ENCODE measurements around the gene PPA1. TPM values are rescaled to one million over a fixed set of nuclear protein-coding genes. Genes with fewer than 3 reads are reported as not detected.

PPA1 gene
- total RNA-seq = 100 to 1,000 TPM; 362 to 495 (median 375) TPM

DNA sequence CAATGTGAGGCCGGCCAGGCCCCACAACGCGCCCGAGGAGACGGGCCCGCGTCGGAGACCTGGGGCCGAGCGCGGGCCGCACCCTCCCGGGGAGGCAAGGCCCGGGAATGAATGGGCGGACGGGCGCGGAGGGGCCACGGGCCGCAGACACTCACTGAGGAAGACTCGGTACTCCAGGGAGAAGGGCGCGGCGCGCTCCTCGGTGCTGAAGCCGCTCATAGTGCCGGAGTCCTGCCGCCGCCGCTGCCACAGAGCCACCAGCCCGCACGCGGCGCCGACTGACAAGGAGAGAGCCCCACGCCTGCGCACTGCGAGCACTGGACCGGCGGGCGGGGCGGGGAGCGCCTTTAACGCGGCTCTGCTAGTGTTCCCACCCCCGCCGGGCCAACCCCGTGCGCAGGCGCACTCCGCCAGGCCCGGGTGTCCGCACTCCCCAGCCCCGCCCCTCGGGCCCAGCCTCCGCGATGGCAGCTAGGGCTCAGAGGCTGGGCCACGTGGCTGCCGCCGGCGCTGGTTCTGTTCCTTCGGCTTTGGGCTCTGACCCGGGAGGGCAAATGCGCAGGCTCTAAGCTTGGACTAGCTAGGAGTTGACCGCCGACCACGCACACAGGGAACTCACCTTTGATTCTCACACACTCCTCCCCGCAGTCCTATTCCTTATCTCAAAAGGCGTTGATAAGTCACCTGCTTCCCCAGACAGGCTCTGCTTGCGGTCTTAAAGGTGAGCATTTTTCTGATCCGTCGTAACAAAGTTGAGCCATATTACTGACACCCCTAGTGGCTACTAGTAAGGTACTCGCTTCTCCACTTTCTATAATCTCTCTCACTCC is at the start of gene PPA1:
Gene PPA1, minus strand, starts transcription at position 321 of the 830 bp plus-strand sequence. Its CDS starts 102 bp downstream, at position 219.
- Mint-ChIP-seq H3K27me3 (ENCODE audit: low read depth) (no peaks in the 10 kb centered on the region), H3K4me3 (peak within 1 kb of the TSS; percentile 89), H3K9me3 (no peaks in the 10 kb centered on the region), H3K4me1 (ENCODE audit: low read depth) (peaks cover 27% of the 10 kb centered on the region), H3K36me3 (ENCODE audit: insufficient read depth) (peaks cover 17% of the 10 kb centered on the region)
- peak; percentile 99 for DNase-seq
- ATAC-seq = peak; percentile 92 to 93

DNA sequence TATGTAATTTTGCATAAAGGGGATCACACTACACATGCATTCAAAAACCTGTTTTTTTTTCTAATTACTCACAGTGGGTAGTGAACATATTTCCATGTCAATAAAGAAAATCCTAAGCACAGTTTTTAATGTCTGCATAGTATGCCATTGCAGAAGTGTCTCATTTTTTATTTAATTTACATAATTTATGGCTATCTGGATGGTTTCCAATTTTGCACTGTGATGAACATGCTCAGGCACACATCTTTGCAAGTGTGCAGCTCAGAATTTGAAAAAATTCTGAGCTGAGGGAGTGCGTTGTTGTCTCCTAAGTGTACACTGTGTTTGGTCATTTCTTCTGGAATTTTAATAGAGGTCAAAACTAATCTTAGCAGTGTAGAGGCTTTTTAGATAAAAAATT is 48.4 kb upstream of the PPA1 start:
- ATAC-seq (no peak), DNase-seq (no peak)
- Mint-ChIP-seq H3K9me3 (peaks cover 4% of the 10 kb centered on the region), H3K4me3 (no peak overlapping the region), H3K27me3 (ENCODE audit: low read depth) (peaks cover 47% of the 10 kb centered on the region), H3K36me3 (ENCODE audit: insufficient read depth) (no peaks in the 10 kb centered on the region), H3K4me1 (ENCODE audit: low read depth) (peaks cover 2% of the 10 kb centered on the region)

DNA sequence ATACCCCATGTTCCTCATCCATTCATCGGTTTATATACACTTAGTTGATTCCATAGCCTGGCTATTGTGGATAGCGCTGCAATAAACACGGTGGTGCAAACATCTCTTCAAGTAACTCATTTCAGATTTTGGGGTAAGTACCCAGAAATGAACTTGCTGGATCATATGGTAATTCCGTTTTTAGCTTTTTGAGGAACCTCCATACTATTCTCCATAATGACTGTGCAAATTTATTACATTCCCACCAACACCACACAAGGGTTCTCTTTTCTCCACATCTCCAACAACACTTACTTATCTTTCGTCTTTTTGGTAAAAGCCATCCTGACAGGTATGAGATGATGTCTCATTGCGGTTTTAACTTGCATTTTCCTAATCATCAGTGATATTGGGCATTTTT is 46.9 kb upstream of the PPA1 start:
- H3K27me3 Mint-ChIP-seq (ENCODE audit: low read depth) = peaks cover 33% of the 10 kb centered on the region
- DNase-seq = no peak

DNA sequence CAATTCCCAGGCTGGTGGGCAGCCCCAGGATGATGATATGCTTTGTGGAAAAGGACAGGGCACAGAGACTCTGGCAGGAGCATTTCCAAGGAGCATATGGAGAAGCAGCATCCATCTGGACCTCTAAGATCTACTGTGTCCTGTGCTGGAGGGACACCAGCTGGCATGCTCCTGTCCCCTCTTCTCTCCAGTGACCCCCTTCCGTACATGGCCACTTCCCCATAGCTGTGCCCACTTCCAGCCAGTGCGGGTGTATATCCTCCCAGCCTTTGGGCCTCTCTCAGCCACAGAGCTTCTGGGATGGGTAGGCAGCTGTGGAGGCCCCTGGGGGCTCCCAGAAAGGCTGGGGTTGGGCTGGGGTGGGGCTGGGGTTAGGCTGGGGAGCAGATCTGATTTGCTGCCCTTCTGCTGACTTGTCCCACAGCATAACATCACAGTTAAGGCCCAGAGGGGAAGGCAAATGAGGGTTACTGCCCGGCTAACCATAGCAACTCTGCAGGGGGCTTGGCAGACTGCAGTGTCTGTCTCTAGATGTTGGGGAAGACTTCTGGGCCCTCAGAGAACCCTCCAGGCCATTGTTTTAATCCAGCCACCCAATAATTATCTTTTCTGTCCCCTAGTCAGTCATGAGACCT is 44.3 kb upstream of the PPA1 start:
- Mint-ChIP-seq H3K9me3 (no peaks in the 10 kb centered on the region), H3K4me3 (no peak overlapping the region), H3K36me3 (ENCODE audit: insufficient read depth) (no peaks in the 10 kb centered on the region), H3K4me1 (ENCODE audit: low read depth) (peaks cover 6% of the 10 kb centered on the region), H3K27me3 (ENCODE audit: low read depth) (peaks cover 13% of the 10 kb centered on the region)
- DNase-seq = no peak
- ATAC-seq = no peak

More for the DNA sequence above, 46.9 kb upstream of the PPA1 start:
- H3K4me3 Mint-ChIP-seq = no peak overlapping the region
- peaks cover 2% of the 10 kb centered on the region for H3K4me1 Mint-ChIP-seq (ENCODE audit: low read depth)
- peaks cover 4% of the 10 kb centered on the region for H3K9me3 Mint-ChIP-seq
- H3K36me3 Mint-ChIP-seq (ENCODE audit: insufficient read depth) = no peaks in the 10 kb centered on the region
- ATAC-seq = no peak

DNA sequence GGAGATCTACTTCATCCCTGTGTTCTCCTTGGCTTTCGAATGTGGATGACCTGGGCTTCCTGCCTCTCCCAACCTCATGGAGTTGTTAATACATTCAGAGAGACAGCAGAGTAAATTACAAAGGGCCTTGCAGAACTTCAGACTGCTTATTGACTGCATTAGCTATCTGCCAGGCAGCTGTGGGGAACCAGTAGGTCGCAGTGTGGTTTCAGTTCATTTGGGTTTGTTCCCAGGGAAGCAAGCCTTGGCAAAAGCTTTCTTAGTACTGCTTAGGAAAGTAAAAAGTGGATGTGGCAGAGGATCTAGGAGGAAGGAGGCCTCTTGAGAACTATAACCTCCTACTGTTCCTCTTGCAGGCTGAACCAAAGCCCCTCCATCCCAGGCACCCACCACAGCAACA is 41.4 kb upstream of the PPA1 start:
- Mint-ChIP-seq H3K4me1 (ENCODE audit: low read depth) (peaks cover 9% of the 10 kb centered on the region), H3K9me3 (no peaks in the 10 kb centered on the region), H3K36me3 (ENCODE audit: insufficient read depth) (no peaks in the 10 kb centered on the region), H3K4me3 (no peak overlapping the region), H3K27me3 (ENCODE audit: low read depth) (no peaks in the 10 kb centered on the region)
- DNase-seq (no peak), ATAC-seq (no peak)

DNA sequence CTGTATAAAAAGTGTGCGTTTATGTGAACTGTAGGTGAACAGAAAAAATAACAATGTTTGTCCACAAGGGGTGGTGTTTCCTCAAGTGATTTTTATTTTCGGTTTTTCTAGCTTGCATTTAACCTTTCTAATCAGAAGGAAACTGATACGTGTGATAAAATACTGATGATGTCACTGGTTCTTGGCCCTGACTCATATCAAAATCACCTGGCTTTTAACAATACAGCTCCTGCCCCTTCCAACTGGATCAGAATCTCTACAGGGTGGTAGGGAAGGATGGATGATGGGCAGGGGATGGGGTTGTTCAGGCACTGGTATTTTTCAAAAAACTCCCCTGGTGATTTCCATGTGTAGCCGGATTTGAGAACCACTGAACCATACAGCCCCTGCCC is 39.7 kb upstream of the PPA1 start:
- Mint-ChIP-seq H3K27me3 (ENCODE audit: low read depth) (no peaks in the 10 kb centered on the region), H3K4me1 (ENCODE audit: low read depth) (peaks cover 9% of the 10 kb centered on the region), H3K36me3 (ENCODE audit: insufficient read depth) (no peaks in the 10 kb centered on the region), H3K9me3 (no peaks in the 10 kb centered on the region), H3K4me3 (no peak overlapping the region)
- DNase-seq (no peak), ATAC-seq (peak; percentile 92 to 94)

DNA sequence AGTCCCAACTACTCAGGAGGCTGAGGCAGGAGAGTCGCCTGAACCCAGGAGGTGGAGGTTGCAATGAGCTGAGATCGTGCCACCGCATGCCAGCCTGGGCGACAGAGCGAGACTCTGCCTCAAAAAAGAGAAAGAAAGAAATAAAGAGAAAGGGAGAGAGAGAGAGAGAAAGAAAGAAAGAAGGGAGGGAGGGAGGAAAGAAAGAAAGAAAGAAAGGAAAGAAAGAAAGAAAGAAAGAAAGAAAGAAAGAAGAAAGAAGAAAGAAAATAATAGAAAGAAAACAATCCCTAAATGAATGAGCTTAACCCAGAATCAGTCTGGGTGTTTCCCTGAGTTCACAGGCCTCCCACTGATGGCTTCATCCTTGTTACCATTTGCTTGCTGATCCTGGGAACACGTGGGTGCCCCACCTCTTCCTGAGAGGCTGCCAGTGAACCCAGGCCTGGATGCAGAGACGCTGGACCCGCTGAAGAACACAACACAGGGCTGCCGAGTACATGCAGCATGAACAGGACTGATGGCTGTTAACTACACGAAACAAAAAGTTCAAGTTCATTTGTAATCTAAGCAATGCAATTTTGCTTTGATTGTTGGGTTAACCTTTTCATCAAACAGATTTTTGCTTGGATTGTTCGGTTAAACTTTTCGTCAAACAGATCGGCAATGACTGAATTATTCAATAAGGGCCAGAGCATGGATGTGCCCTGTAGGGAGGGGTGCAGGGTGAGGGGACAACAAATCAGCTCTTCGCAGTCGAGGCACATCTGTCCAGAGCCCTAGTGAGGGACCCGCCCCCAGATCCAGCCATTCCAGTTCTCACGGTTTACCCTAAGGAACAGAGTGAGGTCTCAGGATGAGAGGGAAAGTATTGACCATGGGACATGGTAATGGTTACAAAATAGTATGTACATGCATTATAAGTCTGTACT is 39.0 kb upstream of the PPA1 start:
- Mint-ChIP-seq H3K9me3 (no peaks in the 10 kb centered on the region), H3K4me1 (ENCODE audit: low read depth) (peaks cover 10% of the 10 kb centered on the region), H3K36me3 (ENCODE audit: insufficient read depth) (no peaks in the 10 kb centered on the region), H3K27me3 (ENCODE audit: low read depth) (no peaks in the 10 kb centered on the region), H3K4me3 (no peak overlapping the region)
- no peak for DNase-seq
- peak; percentile 15 to 23 for ATAC-seq

DNA sequence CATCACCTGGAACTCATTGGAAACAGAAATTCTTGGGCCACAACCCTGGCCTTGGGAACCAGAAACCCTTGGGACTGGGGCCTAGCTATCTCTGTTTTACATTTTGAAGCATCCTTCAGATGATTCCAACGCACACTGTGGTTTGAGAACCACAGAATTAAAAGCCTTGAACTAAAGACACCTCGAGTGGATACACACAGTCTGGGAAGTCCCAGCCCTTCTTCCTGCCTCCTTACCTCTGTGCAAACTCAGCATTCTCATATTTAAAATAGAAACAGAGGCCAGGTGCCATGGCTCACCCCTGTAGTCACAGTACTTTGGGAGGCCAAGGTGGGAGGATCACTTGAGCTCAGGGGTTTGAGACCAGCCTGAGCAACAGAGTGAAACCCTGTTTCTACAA is 37.7 kb upstream of the PPA1 start:
- ATAC-seq (no peak), DNase-seq (no peak)
- peaks cover 11% of the 10 kb centered on the region for H3K4me1 Mint-ChIP-seq (ENCODE audit: low read depth)
- no peaks in the 10 kb centered on the region for H3K27me3 Mint-ChIP-seq (ENCODE audit: low read depth)
- no peaks in the 10 kb centered on the region for H3K36me3 Mint-ChIP-seq (ENCODE audit: insufficient read depth)
- H3K4me3 Mint-ChIP-seq = no peak overlapping the region
- H3K9me3 Mint-ChIP-seq = no peaks in the 10 kb centered on the region

DNA sequence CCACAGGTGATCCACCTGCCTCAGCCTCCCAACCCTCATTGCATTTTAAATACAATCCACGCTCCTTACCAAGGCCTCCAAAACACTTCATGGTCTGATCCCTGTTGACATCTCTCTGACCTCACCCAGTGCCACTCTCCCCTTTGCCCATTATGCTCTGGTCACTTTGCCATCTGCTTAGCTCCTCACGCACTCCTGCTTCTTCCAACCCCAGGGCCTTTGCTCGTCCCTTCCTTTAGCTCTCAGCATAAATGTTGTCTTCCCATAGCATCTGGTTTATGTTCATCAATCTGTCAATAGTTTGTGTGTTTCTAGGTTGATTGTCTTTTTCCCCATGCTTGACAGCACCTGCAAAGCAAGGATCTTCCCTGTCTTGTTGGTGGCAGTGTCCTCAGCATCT is 36.5 kb upstream of the PPA1 start:
- no peak overlapping the region for H3K4me3 Mint-ChIP-seq
- no peaks in the 10 kb centered on the region for H3K9me3 Mint-ChIP-seq
- ATAC-seq (no peak), DNase-seq (no peak)
- no peaks in the 10 kb centered on the region for H3K36me3 Mint-ChIP-seq (ENCODE audit: insufficient read depth)
- H3K4me1 Mint-ChIP-seq (ENCODE audit: low read depth) = peaks cover 11% of the 10 kb centered on the region
- H3K27me3 Mint-ChIP-seq (ENCODE audit: low read depth) = no peaks in the 10 kb centered on the region

DNA sequence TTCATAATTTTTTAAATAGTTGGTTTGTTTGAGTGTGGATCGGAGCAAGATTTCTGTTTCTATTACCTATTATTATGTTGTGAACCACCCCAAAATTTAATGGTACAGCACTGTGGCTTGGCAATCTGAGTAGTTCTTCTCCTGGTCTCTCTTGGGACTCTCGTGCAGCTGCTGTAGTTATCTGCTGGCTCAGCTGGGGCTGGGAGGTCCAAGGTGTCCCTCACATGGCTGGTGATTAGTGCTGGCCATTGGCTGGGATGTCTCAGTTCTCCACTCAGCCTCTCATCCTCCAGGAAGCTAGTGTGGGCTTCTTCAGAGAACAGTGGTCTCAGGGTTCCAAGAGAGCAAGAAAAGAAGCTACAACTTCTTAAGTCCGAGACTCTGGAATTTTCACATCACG is 35.1 kb upstream of the PPA1 start:
- Mint-ChIP-seq H3K27me3 (ENCODE audit: low read depth) (peaks cover 3% of the 10 kb centered on the region), H3K9me3 (no peaks in the 10 kb centered on the region), H3K36me3 (ENCODE audit: insufficient read depth) (no peaks in the 10 kb centered on the region), H3K4me3 (no peak overlapping the region), H3K4me1 (ENCODE audit: low read depth) (peaks cover 11% of the 10 kb centered on the region)
- ATAC-seq = no peak
- no peak for DNase-seq

DNA sequence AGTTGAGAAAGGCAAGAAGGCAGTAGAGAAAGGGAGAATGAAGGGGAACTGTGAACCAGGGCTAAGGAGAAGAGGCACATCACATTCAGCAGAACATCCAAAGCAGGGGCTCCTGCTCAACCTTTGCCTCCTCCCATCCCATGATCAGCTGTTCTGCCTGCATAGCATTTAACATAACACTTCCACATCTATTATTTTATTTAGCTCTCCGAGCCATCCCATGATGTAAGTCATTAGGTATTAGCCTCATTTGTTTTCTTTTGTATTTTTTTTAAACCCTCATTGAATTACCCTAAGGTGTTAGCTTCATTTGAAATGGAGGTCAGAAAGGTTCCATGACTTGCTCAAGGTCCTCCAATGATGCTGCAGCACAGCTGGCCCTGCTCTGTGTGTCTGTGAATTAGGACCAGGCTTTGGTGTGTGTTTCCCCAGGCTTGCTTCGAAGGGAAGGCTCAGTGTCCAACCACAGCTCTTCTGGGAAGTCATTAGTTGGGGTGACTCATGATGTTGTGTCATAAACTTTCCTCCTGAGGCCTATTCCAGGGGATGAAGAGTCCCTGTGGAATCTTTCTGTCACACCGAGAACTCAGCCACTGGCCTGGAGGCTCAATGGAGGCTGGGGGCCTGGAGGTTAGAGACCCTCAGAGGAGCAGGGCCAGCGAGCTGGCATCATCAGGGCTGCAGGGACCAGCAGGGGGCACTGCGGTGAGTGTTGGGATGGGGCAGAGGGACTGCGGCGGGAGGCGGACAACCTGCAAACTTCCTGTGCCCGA is 34.1 kb upstream of the PPA1 start:
- no peaks in the 10 kb centered on the region for H3K9me3 Mint-ChIP-seq
- peaks cover 3% of the 10 kb centered on the region for H3K27me3 Mint-ChIP-seq (ENCODE audit: low read depth)
- no peak overlapping the region for H3K4me3 Mint-ChIP-seq
- ATAC-seq = peak in 1 of 2 donors; percentile 18
- no peak for DNase-seq
- H3K36me3 Mint-ChIP-seq (ENCODE audit: insufficient read depth) = no peaks in the 10 kb centered on the region
- peaks cover 3% of the 10 kb centered on the region for H3K4me1 Mint-ChIP-seq (ENCODE audit: low read depth)

DNA sequence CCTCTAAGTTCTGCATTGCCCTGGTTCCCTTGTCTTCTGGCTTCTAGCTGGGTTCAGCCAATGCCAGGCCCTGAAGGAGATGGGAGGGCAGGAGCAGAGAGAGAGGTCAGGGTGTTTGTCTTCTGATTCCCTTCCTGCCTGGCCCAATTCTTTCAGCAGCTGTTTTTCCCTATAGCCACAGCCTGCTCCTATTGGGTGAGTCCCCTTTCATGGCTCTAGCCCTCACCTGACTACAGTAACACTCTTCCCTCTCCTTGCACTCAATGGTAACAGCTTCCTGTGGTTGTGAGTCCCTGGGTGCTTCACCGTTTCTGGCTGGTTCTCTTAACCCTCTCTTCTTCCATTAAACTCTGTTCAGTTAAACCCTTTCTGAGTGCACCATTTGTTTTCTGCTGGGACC is 33.5 kb upstream of the PPA1 start:
- peaks cover 5% of the 10 kb centered on the region for H3K27me3 Mint-ChIP-seq (ENCODE audit: low read depth)
- ATAC-seq (no peak), DNase-seq (no peak)
- H3K9me3 Mint-ChIP-seq = no peaks in the 10 kb centered on the region
- peaks cover 2% of the 10 kb centered on the region for H3K4me1 Mint-ChIP-seq (ENCODE audit: low read depth)
- H3K4me3 Mint-ChIP-seq = no peak overlapping the region
- H3K36me3 Mint-ChIP-seq (ENCODE audit: insufficient read depth) = no peaks in the 10 kb centered on the region

DNA sequence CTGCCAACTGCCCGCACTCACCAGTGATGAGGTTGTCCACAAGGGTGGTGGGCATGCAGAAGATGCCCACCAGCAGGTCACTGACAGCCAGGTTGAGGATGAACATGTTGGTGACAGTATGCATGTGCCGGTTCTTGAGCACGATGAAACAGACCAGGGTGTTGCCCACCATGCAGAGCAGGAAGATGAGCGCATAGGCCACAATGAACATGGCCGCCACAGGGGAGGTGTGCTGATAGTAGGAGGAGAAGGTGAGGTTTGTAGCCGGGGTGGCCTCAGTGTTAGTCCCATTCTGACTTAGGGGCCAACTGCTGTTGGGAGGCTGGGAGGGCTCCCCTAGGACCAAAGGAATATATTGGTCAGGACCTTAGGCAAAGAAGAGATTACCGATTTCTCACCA is 32.8 kb upstream of the PPA1 start:
- Mint-ChIP-seq H3K36me3 (ENCODE audit: insufficient read depth) (peaks cover 2% of the 10 kb centered on the region), H3K4me1 (ENCODE audit: low read depth) (peaks cover 2% of the 10 kb centered on the region), H3K27me3 (ENCODE audit: low read depth) (peaks cover 6% of the 10 kb centered on the region), H3K9me3 (peaks cover 4% of the 10 kb centered on the region), H3K4me3 (no peak overlapping the region)
- ATAC-seq (no peak), DNase-seq (no peak)

Measured in activated T-cell treated with anti-CD3 and anti-CD28 coated beads, Interleukin-2, amount 50 U/mL, for 4 hours (primary cell).